Liver (tissue), 9 donors: Measurements from ENCODE around the gene UCP2. TPM values are rescaled to one million over a fixed set of nuclear protein-coding genes. Genes with fewer than 3 reads are reported as not detected.

Source experiments
- DNase-seq: peaks from one replicate; pipeline ENCODE4 v3.0.0-alpha.2; 2017; ENCODE audit warnings: low spot score
- H3K27ac ChIP-seq, 2 donors: one replicate each; pipeline ENCODE4 v1.7.0; 2013; ENCODE audit warnings: inconsistent platforms in 2 of 2, low read length in 2 of 2, control low read depth in 1 of 2, low read depth in 1 of 2, mild to moderate bottlenecking in 1 of 2
- H3K27me3 ChIP-seq, 4 donors: one replicate each; pipeline versions ENCODE4 v1.6.1 to v1.7.0; 2013; ENCODE audit warnings: low read length in 3 of 4, inconsistent platforms in 1 of 4, mild to moderate bottlenecking in 1 of 4, moderate library complexity in 1 of 4; ENCODE audit not compliant: control insufficient read depth in 4 of 4, insufficient read depth in 4 of 4
- H3K36me3 ChIP-seq, 4 donors: one replicate each; pipeline versions ENCODE4 v1.6.1 to v1.7.0; 2013; ENCODE audit warnings: low read length in 3 of 4, mild to moderate bottlenecking in 3 of 4, low read depth in 1 of 4, moderate library complexity in 1 of 4; ENCODE audit not compliant: control insufficient read depth in 4 of 4, insufficient read depth in 3 of 4
- H3K4me1 ChIP-seq, 4 donors: one replicate each; pipeline versions ENCODE4 v1.6.1 to v1.7.0; 2013; ENCODE audit warnings: low read length in 3 of 4, mild to moderate bottlenecking in 3 of 4, moderate library complexity in 1 of 4; ENCODE audit not compliant: control insufficient read depth in 4 of 4, insufficient read depth in 4 of 4
- H3K4me3 ChIP-seq, 3 donors: one replicate each; pipeline versions ENCODE4 v1.6.1 to v1.7.0; 2013; ENCODE audit warnings: low read length in 3 of 3, control low read depth in 1 of 3, low read depth in 1 of 3, mild to moderate bottlenecking in 1 of 3
- H3K9ac ChIP-seq, 2 donors: one replicate each; pipeline ENCODE4 v1.7.0; 2013; ENCODE audit warnings: low read length in 2 of 2, mild to moderate bottlenecking in 2 of 2, moderate library complexity in 2 of 2, control low read depth in 1 of 2, low read depth in 1 of 2
- H3K9me3 ChIP-seq, 4 donors: one replicate each; pipeline versions ENCODE4 v1.6.1 to v1.7.0; 2013; ENCODE audit warnings: low read length in 3 of 4; ENCODE audit not compliant: control insufficient read depth in 4 of 4
- EGR1 ChIP-seq, 2 donors: IDR thresholded peaks; 2 replicates each; pipeline ENCODE4 v1.6.1; 2016 to 2018; ENCODE audit warnings: antibody characterized with exemption in 2 of 2, low read depth in 2 of 2
- FOXA1 ChIP-seq: IDR thresholded peaks from 2 replicates; pipeline ENCODE4 v1.6.1; 2016; ENCODE audit warnings: antibody characterized with exemption
- FOXA2 ChIP-seq: IDR thresholded peaks from 2 replicates; pipeline ENCODE4 v1.6.1; 2016; ENCODE audit warnings: antibody characterized with exemption
- GABPA ChIP-seq, 2 donors: IDR thresholded peaks in 1 of 2; conservative IDR thresholded peaks in 1 of 2; 2 replicates each; pipeline ENCODE4 v1.6.1; 2016; ENCODE audit warnings: antibody characterized with exemption in 2 of 2, mild to moderate bottlenecking in 1 of 2, moderate library complexity in 1 of 2
- HNF4A ChIP-seq, 2 donors: conservative IDR thresholded peaks; 2 replicates each; pipeline ENCODE4 v1.6.1; 2016; ENCODE audit warnings: antibody characterized with exemption in 2 of 2, mild to moderate bottlenecking in 2 of 2
- NR2F2 ChIP-seq: IDR thresholded peaks from 2 replicates; pipeline ENCODE4 v1.6.1; 2016; ENCODE audit warnings: antibody characterized with exemption
- RAD21 ChIP-seq, 2 donors: IDR thresholded peaks; 2 replicates each; pipeline ENCODE4 v1.6.1; 2016; ENCODE audit warnings: antibody characterized with exemption in 2 of 2, mild to moderate bottlenecking in 2 of 2
- RXRA ChIP-seq, 2 donors: IDR thresholded peaks; 2 replicates each; pipeline ENCODE4 v1.6.1; 2017 to 2018; ENCODE audit warnings: antibody characterized with exemption in 2 of 2, mild to moderate bottlenecking in 1 of 2
- SP1 ChIP-seq: IDR thresholded peaks from 2 replicates; pipeline ENCODE4 v1.6.1; 2018; ENCODE audit warnings: antibody characterized with exemption, mild to moderate bottlenecking
- YY1 ChIP-seq: IDR thresholded peaks from 2 replicates; pipeline ENCODE4 v1.6.1; 2016; ENCODE audit warnings: antibody characterized with exemption, mild to moderate bottlenecking
- WGBS: extraction: QIAGEN DNeasy Blood & Tissue Kit; methylation state at CpG from one replicate; pipeline ENCODE4 v1.1.7; 2013; 5-methylcytosine and 5-hydroxymethylcytosine counted together
- polyA plus RNA-seq, 2 donors: library from polyadenylated mRNA; stranded (reverse) in 1 of 2; unstranded in 1 of 2; fragments of 200-250 nt in 1 of 2; fragments of >200 nt in 1 of 2; fragmentation: Nextera tagmentation in 1 of 2; extraction: Ambion mirVana in 1 of 2; gene quantifications; one replicate each; pipeline versions ENCODE4 v1.2.1 to v1.2.3, GENCODE V29; 2013 to 2015
- total RNA-seq, 2 donors: library from RNA; depleted of rRNA; stranded (reverse); fragments of >200 nt; gene quantifications; one replicate each; pipeline ENCODE4 v1.2.3, GENCODE V29; 2014
- TF ChIP-seq, protein P1 (sequence below): IDR thresholded peaks from 2 replicates; pipeline ENCODE4 v1.6.1; 2016; ENCODE audit warnings: antibody characterized with exemption
- TF ChIP-seq, protein P2 (sequence below): IDR thresholded peaks from 2 replicates; pipeline ENCODE4 v1.6.1; 2016; ENCODE audit warnings: antibody characterized with exemption
- TF ChIP-seq, protein P3 (sequence below): fragments of 150-350 bp; IDR thresholded peaks from 2 replicates; pipeline ENCODE4 v1.5.1; 2017; ENCODE audit warnings: improper control_type of control experiment, low read depth, low read length; ENCODE audit not compliant: missing input control
- TF ChIP-seq, protein P4 (sequence below): IDR thresholded peaks from 2 replicates; pipeline ENCODE4 v1.6.1; 2016; ENCODE audit warnings: antibody characterized with exemption, mild to moderate bottlenecking
- TF ChIP-seq, protein P5 (sequence below): IDR thresholded peaks from 2 replicates; pipeline ENCODE4 v1.6.1; 2016; ENCODE audit warnings: antibody characterized with exemption
- donor health status: healthy.
- donor health status: healthy.
- donor health status: healthy.
- donor health status: healthy.
- donor health status: healthy.

The UCP2 gene
- total and polyA plus RNA-seq, 4 donors: 10.4 to 137 (median 13.6) TPM

DNA sequence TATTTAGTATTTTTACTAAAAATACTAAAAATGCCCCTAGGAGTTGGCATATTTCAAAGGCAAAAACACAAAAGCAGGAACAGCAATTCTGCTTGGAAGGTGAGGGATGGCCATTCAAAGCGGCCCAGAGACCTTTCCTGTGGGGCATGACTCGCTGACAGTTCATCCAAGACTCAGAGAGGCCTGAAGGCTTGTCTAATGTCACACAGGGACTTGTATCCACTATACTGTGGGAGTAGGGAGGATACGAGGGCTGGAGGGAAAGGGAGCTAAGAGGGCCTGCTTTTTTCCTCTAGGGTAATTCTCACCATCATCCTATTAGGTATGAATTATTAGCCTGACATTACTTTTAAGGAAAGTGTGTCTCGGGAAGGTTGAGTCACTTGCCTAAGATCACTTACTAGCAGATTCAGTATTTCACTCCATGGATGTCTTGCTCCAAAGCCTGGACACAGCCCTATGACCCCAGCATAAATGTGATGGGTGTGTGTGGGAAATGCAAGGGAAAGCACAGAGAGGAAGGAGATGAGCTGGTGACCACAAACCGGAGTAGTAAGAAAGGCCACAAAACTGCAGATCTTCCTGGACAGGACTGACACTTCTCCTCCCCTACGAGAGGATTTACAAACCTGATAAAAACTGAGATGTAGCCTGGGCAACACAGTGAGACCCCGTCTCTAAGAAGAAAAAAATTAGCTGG is 43.0 kb upstream of the UCP2 start:
- Histone ChIP-seq H3K4me3 (no peak overlapping the region), H3K27me3 (no peaks in the 10 kb centered on the region), H3K9ac (no peak overlapping the region), H3K36me3 (no peaks in the 10 kb centered on the region), H3K9me3 (no peaks in the 10 kb centered on the region), H3K4me1 (no peaks in the 10 kb centered on the region), H3K27ac (no peak overlapping the region)
- 92% methylated on average over 7 of the region's 7 CpGs for WGBS
- TF ChIP-seq FOXA1 (no peak), RAD21 (IDR thresholded peaks at IDR 0.05) (no peak), EGR1 (IDR thresholded peaks at IDR 0.05; ENCODE audit: low read depth in 2 of 2) (no peak), NR2F2 (no peak), FOXA2 (no peak), RXRA (IDR thresholded peaks at IDR 0.05) (no peak), HNF4A (conservative IDR thresholded peaks at IDR 0.05) (no peak), GABPA (IDR thresholded peaks at IDR 0.05 in 1 of 2, conservative IDR thresholded peaks at IDR 0.05 in 1 of 2) (no peak), SP1 (no peak)
- TF ChIP-seq, protein P1, sequence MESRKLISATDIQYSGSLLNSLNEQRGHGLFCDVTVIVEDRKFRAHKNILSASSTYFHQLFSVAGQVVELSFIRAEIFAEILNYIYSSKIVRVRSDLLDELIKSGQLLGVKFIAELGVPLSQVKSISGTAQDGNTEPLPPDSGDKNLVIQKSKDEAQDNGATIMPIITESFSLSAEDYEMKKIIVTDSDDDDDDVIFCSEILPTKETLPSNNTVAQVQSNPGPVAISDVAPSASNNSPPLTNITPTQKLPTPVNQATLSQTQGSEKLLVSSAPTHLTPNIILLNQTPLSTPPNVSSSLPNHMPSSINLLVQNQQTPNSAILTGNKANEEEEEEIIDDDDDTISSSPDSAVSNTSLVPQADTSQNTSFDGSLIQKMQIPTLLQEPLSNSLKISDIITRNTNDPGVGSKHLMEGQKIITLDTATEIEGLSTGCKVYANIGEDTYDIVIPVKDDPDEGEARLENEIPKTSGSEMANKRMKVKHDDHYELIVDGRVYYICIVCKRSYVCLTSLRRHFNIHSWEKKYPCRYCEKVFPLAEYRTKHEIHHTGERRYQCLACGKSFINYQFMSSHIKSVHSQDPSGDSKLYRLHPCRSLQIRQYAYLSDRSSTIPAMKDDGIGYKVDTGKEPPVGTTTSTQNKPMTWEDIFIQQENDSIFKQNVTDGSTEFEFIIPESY: no peak
- TF ChIP-seq, protein P2, sequence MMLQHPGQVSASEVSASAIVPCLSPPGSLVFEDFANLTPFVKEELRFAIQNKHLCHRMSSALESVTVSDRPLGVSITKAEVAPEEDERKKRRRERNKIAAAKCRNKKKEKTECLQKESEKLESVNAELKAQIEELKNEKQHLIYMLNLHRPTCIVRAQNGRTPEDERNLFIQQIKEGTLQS: no peak
- TF ChIP-seq, protein P3, sequence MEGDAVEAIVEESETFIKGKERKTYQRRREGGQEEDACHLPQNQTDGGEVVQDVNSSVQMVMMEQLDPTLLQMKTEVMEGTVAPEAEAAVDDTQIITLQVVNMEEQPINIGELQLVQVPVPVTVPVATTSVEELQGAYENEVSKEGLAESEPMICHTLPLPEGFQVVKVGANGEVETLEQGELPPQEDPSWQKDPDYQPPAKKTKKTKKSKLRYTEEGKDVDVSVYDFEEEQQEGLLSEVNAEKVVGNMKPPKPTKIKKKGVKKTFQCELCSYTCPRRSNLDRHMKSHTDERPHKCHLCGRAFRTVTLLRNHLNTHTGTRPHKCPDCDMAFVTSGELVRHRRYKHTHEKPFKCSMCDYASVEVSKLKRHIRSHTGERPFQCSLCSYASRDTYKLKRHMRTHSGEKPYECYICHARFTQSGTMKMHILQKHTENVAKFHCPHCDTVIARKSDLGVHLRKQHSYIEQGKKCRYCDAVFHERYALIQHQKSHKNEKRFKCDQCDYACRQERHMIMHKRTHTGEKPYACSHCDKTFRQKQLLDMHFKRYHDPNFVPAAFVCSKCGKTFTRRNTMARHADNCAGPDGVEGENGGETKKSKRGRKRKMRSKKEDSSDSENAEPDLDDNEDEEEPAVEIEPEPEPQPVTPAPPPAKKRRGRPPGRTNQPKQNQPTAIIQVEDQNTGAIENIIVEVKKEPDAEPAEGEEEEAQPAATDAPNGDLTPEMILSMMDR: no peak
- no peak for DNase-seq

DNA sequence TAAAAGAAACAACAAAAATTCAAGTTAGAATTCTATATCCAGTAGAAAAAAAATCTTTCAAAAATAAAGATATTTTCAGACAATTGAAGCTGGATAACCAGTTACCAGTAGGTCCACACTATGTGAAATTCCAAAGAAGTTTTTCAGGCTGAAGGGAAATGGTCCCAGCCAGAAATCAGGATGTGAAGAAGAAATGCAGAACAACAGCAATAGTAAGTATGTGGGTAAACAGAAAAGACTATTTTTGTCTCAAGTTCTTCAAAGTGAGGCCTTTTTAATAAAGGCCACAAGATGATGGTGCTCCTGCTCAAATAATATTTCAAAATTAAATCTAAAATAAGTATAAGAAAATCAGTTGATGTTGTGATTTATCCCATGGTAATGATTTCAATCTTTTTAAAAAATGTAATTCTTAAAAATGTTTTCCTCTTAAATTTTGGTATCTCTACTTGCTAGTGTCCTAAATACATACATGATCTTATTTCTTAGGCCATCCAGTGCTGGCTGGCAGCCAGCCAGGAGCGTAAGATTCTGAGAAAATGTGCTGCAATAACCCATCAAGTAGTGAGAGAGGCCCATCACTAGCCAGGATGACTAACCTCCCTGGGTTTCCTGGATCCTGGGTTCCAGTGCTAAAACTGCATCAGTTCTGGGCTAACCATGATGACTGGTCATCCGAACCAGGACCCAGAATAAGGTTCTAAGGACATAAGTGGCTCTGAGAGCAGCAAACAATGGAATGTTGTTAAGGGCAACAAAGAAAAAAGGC is 41.8 kb upstream of the UCP2 start:
- no peak overlapping the region for H3K9ac ChIP-seq
- H3K36me3 ChIP-seq: no peaks in the 10 kb centered on the region
- no peak overlapping the region for H3K27ac ChIP-seq
- WGBS: 68% methylated on average over 2 of the region's 2 CpGs
- no peak for DNase-seq
- H3K9me3 ChIP-seq: no peaks in the 10 kb centered on the region
- H3K4me3 ChIP-seq: no peak overlapping the region
- peaks cover 3 to 11% (median 8%) of the 10 kb centered on the region in 4 donors for H3K4me1 ChIP-seq
- H3K27me3 ChIP-seq: no peaks in the 10 kb centered on the region
- TF ChIP-seq, protein P4, sequence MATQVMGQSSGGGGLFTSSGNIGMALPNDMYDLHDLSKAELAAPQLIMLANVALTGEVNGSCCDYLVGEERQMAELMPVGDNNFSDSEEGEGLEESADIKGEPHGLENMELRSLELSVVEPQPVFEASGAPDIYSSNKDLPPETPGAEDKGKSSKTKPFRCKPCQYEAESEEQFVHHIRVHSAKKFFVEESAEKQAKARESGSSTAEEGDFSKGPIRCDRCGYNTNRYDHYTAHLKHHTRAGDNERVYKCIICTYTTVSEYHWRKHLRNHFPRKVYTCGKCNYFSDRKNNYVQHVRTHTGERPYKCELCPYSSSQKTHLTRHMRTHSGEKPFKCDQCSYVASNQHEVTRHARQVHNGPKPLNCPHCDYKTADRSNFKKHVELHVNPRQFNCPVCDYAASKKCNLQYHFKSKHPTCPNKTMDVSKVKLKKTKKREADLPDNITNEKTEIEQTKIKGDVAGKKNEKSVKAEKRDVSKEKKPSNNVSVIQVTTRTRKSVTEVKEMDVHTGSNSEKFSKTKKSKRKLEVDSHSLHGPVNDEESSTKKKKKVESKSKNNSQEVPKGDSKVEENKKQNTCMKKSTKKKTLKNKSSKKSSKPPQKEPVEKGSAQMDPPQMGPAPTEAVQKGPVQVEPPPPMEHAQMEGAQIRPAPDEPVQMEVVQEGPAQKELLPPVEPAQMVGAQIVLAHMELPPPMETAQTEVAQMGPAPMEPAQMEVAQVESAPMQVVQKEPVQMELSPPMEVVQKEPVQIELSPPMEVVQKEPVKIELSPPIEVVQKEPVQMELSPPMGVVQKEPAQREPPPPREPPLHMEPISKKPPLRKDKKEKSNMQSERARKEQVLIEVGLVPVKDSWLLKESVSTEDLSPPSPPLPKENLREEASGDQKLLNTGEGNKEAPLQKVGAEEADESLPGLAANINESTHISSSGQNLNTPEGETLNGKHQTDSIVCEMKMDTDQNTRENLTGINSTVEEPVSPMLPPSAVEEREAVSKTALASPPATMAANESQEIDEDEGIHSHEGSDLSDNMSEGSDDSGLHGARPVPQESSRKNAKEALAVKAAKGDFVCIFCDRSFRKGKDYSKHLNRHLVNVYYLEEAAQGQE: no peak
- TF ChIP-seq SP1 (no peak), NR2F2 (no peak), RAD21 (IDR thresholded peaks at IDR 0.05) (no peak), HNF4A (conservative IDR thresholded peaks at IDR 0.05) (no peak), YY1 (no peak), RXRA (IDR thresholded peaks at IDR 0.05) (no peak), FOXA1 (no peak), GABPA (IDR thresholded peaks at IDR 0.05 in 1 of 2, conservative IDR thresholded peaks at IDR 0.05 in 1 of 2) (no peak), EGR1 (IDR thresholded peaks at IDR 0.05; ENCODE audit: low read depth in 2 of 2) (no peak), FOXA2 (no peak)
- TF ChIP-seq, protein P3: no peak
- TF ChIP-seq, protein P5, sequence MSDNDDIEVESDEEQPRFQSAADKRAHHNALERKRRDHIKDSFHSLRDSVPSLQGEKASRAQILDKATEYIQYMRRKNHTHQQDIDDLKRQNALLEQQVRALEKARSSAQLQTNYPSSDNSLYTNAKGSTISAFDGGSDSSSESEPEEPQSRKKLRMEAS: no peak
- TF ChIP-seq, protein P1: no peak
